HCT116 (cell line): ENCODE results near the gene UGT1A6. TPM values are rescaled to one million over a fixed set of nuclear protein-coding genes. Genes with fewer than 3 reads are reported as not detected.

Experiments
- ATAC-seq: fragments of 200-7000 bp; cut with Tn5 transposase; 2 replicates; pipeline ENCODE4 v1.9.1; 2020; ENCODE audit warnings: mild to moderate bottlenecking, moderate library complexity
- BruUV-seq: library from RNA; stranded (reverse); fragments of 400-500 nt; replicated peaks from 2 replicates; lab custom pipeline; 2021; lab: Mats Ljungman, UMichigan
- CTCF ChIA-PET: fragments of 300-600 bp; sonication (Branson Sonifier 250); formaldehyde crosslinking; loops from one replicate; lab custom pipeline; 2021; ENCODE audit warnings: antibody characterized with exemption; lab: Charles Lee
- POLR2A ChIA-PET: fragments of 300-600, 350-600 bp; sonication (Branson Sonifier 250); formaldehyde crosslinking; loops from one replicate; lab custom pipeline; 2021; ENCODE audit warnings: antibody characterized with exemption; lab: Charles Lee
- RAD21 ChIA-PET, 2 experiments: fragments of 300-600 bp; sonication (Branson Sonifier 250); formaldehyde crosslinking; loops; one replicate each; lab custom pipeline; 2023; ENCODE audit warnings: low total read pairs in 2 of 2; ENCODE audit not compliant: uncharacterized antibody in 2 of 2, unreplicated experiment in 2 of 2, low non-redundant PET in 1 of 2; lab: Charles Lee
- DNase-seq: peaks from one replicate; pipeline ENCODE4 v3.0.0-alpha.2; 2010; ENCODE audit warnings: low read depth, low spot score
- H2AFZ ChIP-seq: fragments of 200-600 bp; shearing (Covaris generic), sonication (generic); 2 replicates; pipeline ENCODE4 v1.6.1; 2017; ENCODE audit warnings: low read depth, mixed run types, mixed read lengths, antibody characterized with exemption, low read length; ENCODE audit not compliant: poor library complexity, severe bottlenecking
- H3K27ac ChIP-seq: 2 replicates; pipeline ENCODE4 v1.5.1; 2012; ENCODE audit warnings: low read depth, low read length
- H3K27me3 ChIP-seq: fragments of 200-600 bp; sonication (generic); 2 replicates; pipeline ENCODE4 v1.6.1; 2016; ENCODE audit warnings: mixed run types, low read length, mixed read lengths; ENCODE audit not compliant: insufficient read depth
- H3K36me3 ChIP-seq, 2 experiments: fragments of 200-500 bp in 1 of 2; fragments of 200-600 bp in 1 of 2; sonication (Bioruptor generic) in 1 of 2; sonication (generic) in 1 of 2; 2 replicates each; pipeline versions ENCODE4 v1.5.1 to v1.6.1; 2014 to 2016; ENCODE audit warnings: low read length in 2 of 2, inconsistent platforms in 1 of 2, mixed read lengths in 1 of 2, mixed run types in 1 of 2; ENCODE audit not compliant: insufficient read depth in 2 of 2, control insufficient read depth in 1 of 2
- H3K4me1 ChIP-seq, 2 experiments: fragments of 200-600 bp in 1 of 2; sonication (generic) in 1 of 2; 2 replicates each; pipeline versions ENCODE4 v1.5.1 to v1.6.1; 2012 to 2017; ENCODE audit warnings: low read length in 2 of 2, inconsistent platforms in 1 of 2, mild to moderate bottlenecking in 1 of 2, mixed read lengths in 1 of 2, mixed run types in 1 of 2, moderate library complexity in 1 of 2; ENCODE audit not compliant: insufficient read depth in 2 of 2, control insufficient read depth in 1 of 2
- H3K4me2 ChIP-seq: fragments of 200-600 bp; sonication (generic); 2 replicates; pipeline ENCODE4 v1.6.1; 2017; ENCODE audit warnings: mixed run types, low read length, mixed read lengths
- H3K4me3 ChIP-seq, 2 experiments: fragments of 200-600 bp in 1 of 2; sonication (generic) in 1 of 2; replicated peaks in 1 of 2; 2 replicates each; pipeline ENCODE4 v1.5.1; 2011 to 2016; ENCODE audit warnings: low read length in 2 of 2, control low read depth in 1 of 2, low read depth in 1 of 2, mild to moderate bottlenecking in 1 of 2, mixed read lengths in 1 of 2, mixed run types in 1 of 2
- H3K79me2 ChIP-seq: fragments of 200-600 bp; sonication (generic); 2 replicates; pipeline ENCODE4 v1.6.1; 2017; ENCODE audit warnings: mild to moderate bottlenecking, mixed run types, low read length, moderate library complexity, mixed read lengths; ENCODE audit not compliant: insufficient read depth
- H3K9ac ChIP-seq: fragments of 200-600 bp; sonication (generic); 2 replicates; pipeline ENCODE4 v1.6.1; 2016; ENCODE audit warnings: low read length, mixed read lengths
- H3K9me2 ChIP-seq: fragments of 200-600 bp; sonication (generic), shearing (Covaris generic); 2 replicates; pipeline ENCODE4 v1.6.1; 2017; ENCODE audit warnings: mixed run types, mild to moderate bottlenecking, moderate library complexity; ENCODE audit not compliant: insufficient read depth
- H3K9me3 ChIP-seq, 2 experiments: fragments of 200-500 bp in 1 of 2; fragments of 200-600 bp in 1 of 2; sonication (Bioruptor generic) in 1 of 2; sonication (generic) in 1 of 2; 2 replicates each; pipeline ENCODE4 v1.6.1; 2014 to 2017; ENCODE audit warnings: low read length in 2 of 2, mixed read lengths in 2 of 2, inconsistent platforms in 1 of 2, low read depth in 1 of 2, mild to moderate bottlenecking in 1 of 2, mixed run types in 1 of 2, moderate library complexity in 1 of 2; ENCODE audit not compliant: control insufficient read depth in 1 of 2, insufficient read depth in 1 of 2
- H4K20me1 ChIP-seq: fragments of 200-600 bp; sonication (generic), shearing (Covaris generic); 2 replicates; pipeline ENCODE4 v1.6.1; 2017; ENCODE audit warnings: mixed run types, mild to moderate bottlenecking, moderate library complexity; ENCODE audit not compliant: insufficient read depth
- CBX3 ChIP-seq: IDR thresholded peaks from 2 replicates; pipeline ENCODE4 v1.6.1; 2012; ENCODE audit warnings: low read depth
- ELF1 ChIP-seq: IDR thresholded peaks from 2 replicates; pipeline ENCODE4 v1.6.1; 2012; ENCODE audit warnings: low read depth, borderline replicate concordance
- JUND ChIP-seq: IDR thresholded peaks from 2 replicates; pipeline ENCODE4 v1.6.1; 2012
- POLR2A ChIP-seq: IDR thresholded peaks from 2 replicates; pipeline ENCODE4 v1.7.0; 2011; ENCODE audit warnings: borderline replicate concordance; ENCODE audit not compliant: insufficient read depth, insufficient read length; ENCODE audit errors: extremely low read depth
- POLR2AphosphoS5 ChIP-seq: IDR thresholded peaks from 2 replicates; pipeline ENCODE4 v1.6.1; 2011; ENCODE audit warnings: mild to moderate bottlenecking, low read depth, low read length, moderate library complexity
- SP1 ChIP-seq: IDR thresholded peaks from 2 replicates; pipeline ENCODE4 v1.6.1; 2012; ENCODE audit warnings: low read depth
- ZBTB33 ChIP-seq: IDR thresholded peaks from 2 replicates; pipeline ENCODE4 v1.6.1; 2011; ENCODE audit warnings: mild to moderate bottlenecking, low read length, moderate library complexity; ENCODE audit not compliant: insufficient replicate concordance; ENCODE audit errors: extremely low read depth
- intact Hi-C: fragments of 100-400 bp; cut with micrococcal nuclease; formaldehyde crosslinking; loops from 2 replicates; pipeline ENCODE4 v1.10.0; 2022
- total RNA-seq: library from RNA; stranded (reverse); gene quantifications from one replicate; pipeline ENCODE4 v1.2.1, GENCODE V29; 2021; ENCODE audit not compliant: unreplicated experiment
- TF ChIP-seq, protein P1 (sequence below): IDR thresholded peaks from 2 replicates; pipeline ENCODE4 v1.6.1; 2012
- TF ChIP-seq, protein P2 (sequence below), 3 experiments: fragments of 200-600 bp in 1 of 3; sonication (generic) in 1 of 3; IDR thresholded peaks in 2 of 3; conservative IDR thresholded peaks in 1 of 3; 2 replicates each; pipeline ENCODE4 v1.5.1; 2012 to 2017; ENCODE audit warnings: low read depth in 2 of 3, low read length in 2 of 3, antibody characterized with exemption in 1 of 3, borderline replicate concordance in 1 of 3, control low read depth in 1 of 3, mild to moderate bottlenecking in 1 of 3, mixed read lengths in 1 of 3, mixed run types in 1 of 3, moderate library complexity in 1 of 3; ENCODE audit not compliant: insufficient read depth in 1 of 3

UGT1A6 gene
- total RNA-seq, 1 experiment from 2014 or later: not detected

GRCh38 chr2:233656443-233656842 lies 36.2 kb upstream of the UGT1A6 start:
- intact Hi-C loops: no loop called here
- ChIA-PET POLR2A (no interaction called here), CTCF (no interaction called here), RAD21 (no interaction called here)
- Histone ChIP-seq H3K36me3 (no peaks in the 10 kb centered on the region), H2AFZ (no peak overlapping the region), H3K27me3 (peaks cover 7% of the 10 kb centered on the region; the same call in 1 of the 2 replicates), H3K9me2 (no peaks in the 10 kb centered on the region), H3K4me3 (no peak overlapping the region), H3K9ac (no peak overlapping the region), H3K9me3 (no peaks in the 10 kb centered on the region), H3K79me2 (no peaks in the 10 kb centered on the region), H4K20me1 (no peaks in the 10 kb centered on the region), H3K27ac (no peak overlapping the region), H3K4me1 (no peaks in the 10 kb centered on the region), H3K4me2 (no peak overlapping the region)
- TF ChIP-seq POLR2AphosphoS5: no peak
- TF ChIP-seq SP1: no peak
- DNase-seq: no peak
- no peak for ATAC-seq
- no TSS peak for BruUV-seq

DNA sequence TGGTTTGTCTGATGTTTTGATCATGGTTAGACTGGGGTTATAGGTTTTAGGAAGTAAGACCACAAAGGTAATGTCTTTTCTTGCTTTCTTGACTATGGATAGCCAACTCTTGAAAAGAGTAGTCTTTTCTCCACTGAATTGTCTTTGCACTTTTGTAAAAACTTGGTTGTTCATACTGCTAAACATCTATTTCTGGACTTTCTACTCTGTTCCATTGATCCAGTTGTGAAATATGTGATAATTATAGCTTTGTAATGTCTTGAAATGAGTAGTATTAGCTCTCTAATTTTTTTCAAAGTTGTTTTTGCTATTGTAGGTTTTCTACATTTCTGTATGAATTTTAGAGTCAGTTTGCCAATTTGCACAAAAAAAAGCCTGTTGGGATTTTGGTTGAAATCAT lies 34.1 kb upstream of the UGT1A6 start:
- no peak overlapping the region for H3K27ac ChIP-seq
- BruUV-seq: no TSS peak
- RAD21 ChIA-PET: no interaction called here

More for the DNA sequence above, 34.1 kb upstream of the UGT1A6 start:
- TF ChIP-seq, protein P1, sequence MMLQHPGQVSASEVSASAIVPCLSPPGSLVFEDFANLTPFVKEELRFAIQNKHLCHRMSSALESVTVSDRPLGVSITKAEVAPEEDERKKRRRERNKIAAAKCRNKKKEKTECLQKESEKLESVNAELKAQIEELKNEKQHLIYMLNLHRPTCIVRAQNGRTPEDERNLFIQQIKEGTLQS: no peak
- TF ChIP-seq ELF1 (no peak), POLR2A (no peak), ZBTB33 (no peak), JUND (no peak), CBX3 (no peak)
- TF ChIP-seq, protein P2, sequence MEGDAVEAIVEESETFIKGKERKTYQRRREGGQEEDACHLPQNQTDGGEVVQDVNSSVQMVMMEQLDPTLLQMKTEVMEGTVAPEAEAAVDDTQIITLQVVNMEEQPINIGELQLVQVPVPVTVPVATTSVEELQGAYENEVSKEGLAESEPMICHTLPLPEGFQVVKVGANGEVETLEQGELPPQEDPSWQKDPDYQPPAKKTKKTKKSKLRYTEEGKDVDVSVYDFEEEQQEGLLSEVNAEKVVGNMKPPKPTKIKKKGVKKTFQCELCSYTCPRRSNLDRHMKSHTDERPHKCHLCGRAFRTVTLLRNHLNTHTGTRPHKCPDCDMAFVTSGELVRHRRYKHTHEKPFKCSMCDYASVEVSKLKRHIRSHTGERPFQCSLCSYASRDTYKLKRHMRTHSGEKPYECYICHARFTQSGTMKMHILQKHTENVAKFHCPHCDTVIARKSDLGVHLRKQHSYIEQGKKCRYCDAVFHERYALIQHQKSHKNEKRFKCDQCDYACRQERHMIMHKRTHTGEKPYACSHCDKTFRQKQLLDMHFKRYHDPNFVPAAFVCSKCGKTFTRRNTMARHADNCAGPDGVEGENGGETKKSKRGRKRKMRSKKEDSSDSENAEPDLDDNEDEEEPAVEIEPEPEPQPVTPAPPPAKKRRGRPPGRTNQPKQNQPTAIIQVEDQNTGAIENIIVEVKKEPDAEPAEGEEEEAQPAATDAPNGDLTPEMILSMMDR (IDR thresholded peaks at IDR 0.05 in 2 of 3, conservative IDR thresholded peaks at IDR 0.05 in 1 of 3; ENCODE audit: borderline replicate concordance in 1 of 3, insufficient read depth in 1 of 3, low read depth in 2 of 3, low read length in 2 of 3): no peak
- TF ChIP-seq, all 23 proteins: peak for 0
- ChIA-PET CTCF (no interaction called here), POLR2A (no interaction called here)
- no peak overlapping the region for H3K9ac ChIP-seq
- no peaks in the 10 kb centered on the region for H4K20me1 ChIP-seq
- H3K4me3 ChIP-seq: no peak overlapping the region
- H3K36me3 ChIP-seq: no peaks in the 10 kb centered on the region
- no peaks in the 10 kb centered on the region for H3K9me2 ChIP-seq
- H3K79me2 ChIP-seq: no peaks in the 10 kb centered on the region
- peaks cover 7% of the 10 kb centered on the region; the same call in 1 of the 2 replicates for H3K27me3 ChIP-seq
- intact Hi-C loops: no loop called here
- H2AFZ ChIP-seq: no peak overlapping the region
- no peak overlapping the region for H3K4me2 ChIP-seq
- DNase-seq: no peak
- no peak for ATAC-seq
- H3K9me3 ChIP-seq: no peaks in the 10 kb centered on the region
- H3K4me1 ChIP-seq: no peaks in the 10 kb centered on the region
